Glutamatergic neuron (in vitro differentiated cells): ENCODE measurements around the gene HEG1. TPM values are rescaled to one million over a fixed set of nuclear protein-coding genes. Genes with fewer than 3 reads are reported as not detected.

Experiments used
- DNase-seq: peaks from one replicate; pipeline ENCODE4 v3.0.0; 2022
- H3K27ac Mint-ChIP-seq: one replicate; pipeline ENCODE4 v1.8.0; 2020; ENCODE audit warnings: mild to moderate bottlenecking, mixed read lengths, inconsistent platforms; ENCODE audit not compliant: unreplicated experiment
- H3K27me3 Mint-ChIP-seq: one replicate; pipeline ENCODE4 v1.8.0; 2020; ENCODE audit warnings: mild to moderate bottlenecking, moderate library complexity, mixed read lengths, inconsistent platforms; ENCODE audit not compliant: unreplicated experiment
- H3K36me3 Mint-ChIP-seq: one replicate; pipeline ENCODE4 v1.8.0; 2020; ENCODE audit warnings: mild to moderate bottlenecking, mixed read lengths, inconsistent platforms; ENCODE audit not compliant: unreplicated experiment
- H3K4me1 Mint-ChIP-seq: one replicate; pipeline ENCODE4 v1.8.0; 2020; ENCODE audit warnings: mild to moderate bottlenecking, low read depth, mixed read lengths, inconsistent platforms; ENCODE audit not compliant: unreplicated experiment
- H3K4me3 Mint-ChIP-seq: one replicate; pipeline ENCODE4 v1.8.0; 2020; ENCODE audit warnings: mild to moderate bottlenecking, mixed read lengths, inconsistent platforms; ENCODE audit not compliant: unreplicated experiment
- H3K9me3 Mint-ChIP-seq: one replicate; pipeline ENCODE4 v1.8.0; 2020; ENCODE audit warnings: mild to moderate bottlenecking, moderate library complexity, mixed read lengths, inconsistent platforms; ENCODE audit not compliant: unreplicated experiment
- total RNA-seq: library from RNA; stranded (reverse); fragmentation: NEBNext Ultra II Directional; extraction: Animal tissue kit (Norgen Biotek cat#: 25700); gene quantifications from one replicate; pipeline ENCODE4 v1.2.1, GENCODE V29; 2021; ENCODE audit not compliant: unreplicated experiment
- TF ChIP-seq, protein P1 (sequence below): fragments of 200-600 bp; sonication (generic); IDR thresholded peaks from one replicate; pipeline ENCODE4 v1.5.0; 2021; ENCODE audit not compliant: partially characterized antibody, unreplicated experiment

Gene HEG1
- total RNA-seq, 1 donor from 2014 or later, result 32.7 TPM

DNA sequence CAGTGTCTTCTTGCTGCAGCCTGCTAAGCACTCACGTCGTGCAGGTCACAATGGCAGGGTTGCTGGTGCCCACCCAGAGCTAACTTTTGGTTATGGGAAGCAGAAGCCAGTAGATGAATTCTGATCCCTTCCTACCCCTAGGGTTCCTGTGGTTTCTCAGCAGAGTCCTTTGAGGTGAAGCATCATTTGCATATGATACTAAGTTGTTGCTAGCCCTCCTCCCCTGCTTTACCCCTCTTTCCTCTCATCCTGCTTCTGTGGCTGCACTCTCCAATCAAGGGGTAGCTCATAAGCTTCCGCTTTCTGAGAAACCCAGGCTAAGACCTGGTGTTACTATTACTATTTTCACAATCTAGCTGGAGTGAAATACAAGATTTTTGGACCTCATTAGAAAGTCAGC is 22.1 kb upstream of the HEG1 start:
- no peaks in the 10 kb centered on the region for H3K27me3 Mint-ChIP-seq
- peaks cover 1% of the 10 kb centered on the region for H3K9me3 Mint-ChIP-seq
- H3K36me3 Mint-ChIP-seq, result no peaks in the 10 kb centered on the region
- no peak for DNase-seq
- H3K4me1 Mint-ChIP-seq, result peaks cover 4% of the 10 kb centered on the region
- no peak overlapping the region for H3K4me3 Mint-ChIP-seq
- no peak overlapping the region for H3K27ac Mint-ChIP-seq
- TF ChIP-seq, protein P1, sequence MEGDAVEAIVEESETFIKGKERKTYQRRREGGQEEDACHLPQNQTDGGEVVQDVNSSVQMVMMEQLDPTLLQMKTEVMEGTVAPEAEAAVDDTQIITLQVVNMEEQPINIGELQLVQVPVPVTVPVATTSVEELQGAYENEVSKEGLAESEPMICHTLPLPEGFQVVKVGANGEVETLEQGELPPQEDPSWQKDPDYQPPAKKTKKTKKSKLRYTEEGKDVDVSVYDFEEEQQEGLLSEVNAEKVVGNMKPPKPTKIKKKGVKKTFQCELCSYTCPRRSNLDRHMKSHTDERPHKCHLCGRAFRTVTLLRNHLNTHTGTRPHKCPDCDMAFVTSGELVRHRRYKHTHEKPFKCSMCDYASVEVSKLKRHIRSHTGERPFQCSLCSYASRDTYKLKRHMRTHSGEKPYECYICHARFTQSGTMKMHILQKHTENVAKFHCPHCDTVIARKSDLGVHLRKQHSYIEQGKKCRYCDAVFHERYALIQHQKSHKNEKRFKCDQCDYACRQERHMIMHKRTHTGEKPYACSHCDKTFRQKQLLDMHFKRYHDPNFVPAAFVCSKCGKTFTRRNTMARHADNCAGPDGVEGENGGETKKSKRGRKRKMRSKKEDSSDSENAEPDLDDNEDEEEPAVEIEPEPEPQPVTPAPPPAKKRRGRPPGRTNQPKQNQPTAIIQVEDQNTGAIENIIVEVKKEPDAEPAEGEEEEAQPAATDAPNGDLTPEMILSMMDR, result no peak

DNA sequence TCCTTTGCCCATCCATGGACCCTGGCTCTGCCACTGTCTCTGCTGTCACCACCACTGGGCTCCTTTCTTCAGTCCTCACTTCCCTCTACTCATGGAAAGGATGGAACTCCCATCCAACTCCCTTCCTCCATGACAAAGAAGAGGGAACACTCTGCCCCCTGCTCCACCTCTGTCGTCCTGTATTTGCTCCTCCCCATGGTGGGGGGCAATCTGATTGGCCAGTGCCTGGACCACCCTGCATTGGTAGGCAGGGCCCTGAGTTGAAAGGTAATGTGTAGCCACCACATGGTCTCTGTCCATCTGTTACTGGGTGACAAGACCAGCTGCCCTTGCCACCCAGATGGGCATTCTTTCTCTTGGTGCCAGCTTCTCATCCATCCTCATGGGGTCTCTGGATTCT is 20.7 kb upstream of the HEG1 start:
- TF ChIP-seq, protein P1, result no peak
- Mint-ChIP-seq H3K27me3 (no peaks in the 10 kb centered on the region), H3K36me3 (no peaks in the 10 kb centered on the region), H3K4me1 (peaks cover 4% of the 10 kb centered on the region), H3K9me3 (peaks cover 1% of the 10 kb centered on the region), H3K27ac (no peak overlapping the region), H3K4me3 (no peak overlapping the region)
- DNase-seq, result no peak

DNA sequence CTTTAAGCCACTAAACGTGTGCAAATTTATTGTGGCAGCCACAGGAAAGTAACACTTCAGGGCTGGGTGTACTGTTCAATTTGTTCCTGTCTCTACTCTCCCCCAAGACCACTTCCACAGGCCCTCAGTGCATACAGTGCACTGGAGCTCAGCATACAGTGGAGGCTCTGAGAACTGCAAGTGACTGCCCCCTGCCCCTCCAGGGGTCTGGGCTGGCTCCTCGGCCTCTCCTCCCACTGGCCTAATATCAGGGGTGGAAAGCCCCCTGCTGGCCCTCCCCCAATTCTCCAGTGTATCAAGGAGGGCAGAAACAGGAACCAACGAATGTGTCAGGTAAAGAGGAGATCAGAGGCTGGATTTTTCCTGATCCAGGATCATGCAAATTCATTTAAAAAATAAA is 19.9 kb upstream of the HEG1 start:
- no peaks in the 10 kb centered on the region for H3K36me3 Mint-ChIP-seq
- peaks cover 4% of the 10 kb centered on the region for H3K4me1 Mint-ChIP-seq
- H3K27ac Mint-ChIP-seq, result no peak overlapping the region

DNA sequence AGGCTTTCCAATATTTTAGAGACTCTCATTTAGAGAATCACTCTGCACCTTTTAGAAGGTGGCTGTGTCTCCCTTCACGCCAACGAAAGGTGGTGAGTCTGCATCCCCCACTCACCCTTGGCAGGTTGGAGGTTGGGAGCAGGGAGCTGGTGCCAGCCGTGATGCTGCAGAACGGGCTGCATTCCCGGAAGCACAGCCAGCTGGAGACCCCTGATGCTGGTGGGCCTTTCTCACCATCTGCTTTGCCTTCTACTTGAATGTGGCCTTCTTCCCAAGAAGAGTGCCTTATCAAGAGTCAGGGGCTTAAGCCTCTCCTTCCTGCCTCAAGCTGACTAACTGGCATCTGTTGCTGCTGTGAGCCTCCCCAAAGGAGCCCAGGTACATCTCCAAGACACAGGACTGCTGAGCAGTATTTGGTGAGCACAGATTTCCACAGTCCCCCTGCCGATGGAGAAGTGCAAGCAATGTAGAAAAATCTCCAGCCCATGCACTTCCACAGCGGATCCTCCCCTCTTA is 17.7 kb upstream of the HEG1 start:
- Mint-ChIP-seq H3K4me3 (no peak overlapping the region), H3K36me3 (no peaks in the 10 kb centered on the region), H3K27ac (no peak overlapping the region), H3K4me1 (peaks cover 4% of the 10 kb centered on the region), H3K9me3 (no peaks in the 10 kb centered on the region), H3K27me3 (no peaks in the 10 kb centered on the region)
- DNase-seq, result no peak
- TF ChIP-seq, protein P1, result no peak

More for the DNA sequence above, 19.9 kb upstream of the HEG1 start:
- Mint-ChIP-seq H3K4me3 (no peak overlapping the region), H3K27me3 (no peaks in the 10 kb centered on the region), H3K9me3 (peaks cover 1% of the 10 kb centered on the region)
- peak; percentile 47 for DNase-seq
- TF ChIP-seq, protein P1, result peak; percentile 40

DNA sequence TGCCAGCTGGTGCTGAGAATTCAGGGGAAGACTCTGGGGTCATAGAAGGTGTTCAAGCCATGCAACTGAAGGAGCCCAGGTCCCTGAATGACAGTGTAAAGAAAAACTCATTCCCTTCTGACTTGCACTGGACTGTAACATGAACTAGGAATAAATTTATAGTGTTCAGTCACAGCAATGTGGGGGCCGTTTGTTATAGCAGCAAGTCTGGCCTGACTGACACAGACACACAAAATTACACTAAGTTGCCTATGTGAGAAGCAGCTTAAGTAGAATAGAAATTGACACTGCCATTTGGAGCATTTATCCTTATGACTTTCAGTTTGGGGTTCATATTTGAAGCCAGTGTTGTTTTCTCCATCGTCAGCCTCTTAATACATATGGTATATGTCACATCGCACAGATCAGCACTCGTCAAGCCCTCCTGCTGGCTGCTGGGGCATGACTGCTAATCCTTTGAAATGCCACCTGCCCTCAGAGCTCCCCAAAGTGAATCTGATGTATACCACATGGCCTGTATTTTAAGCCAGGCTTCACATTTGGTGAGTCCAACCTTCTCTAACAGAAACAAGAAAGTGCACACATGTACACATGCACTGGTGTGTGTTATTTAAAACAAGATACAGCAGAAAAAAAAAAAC is 17.1 kb upstream of the HEG1 start:
- no peak for DNase-seq
- H3K4me3 Mint-ChIP-seq, result no peak overlapping the region
- TF ChIP-seq, protein P1, result no peak
- no peaks in the 10 kb centered on the region for H3K36me3 Mint-ChIP-seq
- H3K9me3 Mint-ChIP-seq, result no peaks in the 10 kb centered on the region
- H3K27me3 Mint-ChIP-seq, result no peaks in the 10 kb centered on the region
- H3K4me1 Mint-ChIP-seq, result peaks cover 4% of the 10 kb centered on the region
- H3K27ac Mint-ChIP-seq, result no peak overlapping the region
